Fibroblast of villous mesenchyme (primary cell): ENCODE data around the gene NF1. TPM values are rescaled to one million over a fixed set of nuclear protein-coding genes. Genes with fewer than 3 reads are reported as not detected.
"Not testable (repeated sequence)": the region's sequence is repeated elsewhere in the genome, so short reads cannot be mapped to it uniquely, and the experiment has no call there.

Experiments used
- DNase-seq: peaks from one replicate; pipeline ENCODE4 v3.0.0-alpha.2; 2010; ENCODE audit warnings: low read depth
- H3K4me3 ChIP-seq: 2 replicates; pipeline ENCODE4 v1.5.1; 2011; ENCODE audit warnings: low read depth, mild to moderate bottlenecking, low read length
- total RNA-seq: library from RNA; depleted of rRNA; stranded (reverse); fragments of >200 nt; gene quantifications from 2 replicates; pipeline ENCODE4 v1.2.3, GENCODE V29; 2012
- TF ChIP-seq, protein P1 (sequence below): IDR thresholded peaks from 2 replicates; pipeline ENCODE4 v1.5.1; 2012; ENCODE audit warnings: low read depth, mild to moderate bottlenecking, low read length; ENCODE audit not compliant: insufficient read depth

Gene NF1
- total RNA-seq, 1 donor = 82.5 TPM

DNA sequence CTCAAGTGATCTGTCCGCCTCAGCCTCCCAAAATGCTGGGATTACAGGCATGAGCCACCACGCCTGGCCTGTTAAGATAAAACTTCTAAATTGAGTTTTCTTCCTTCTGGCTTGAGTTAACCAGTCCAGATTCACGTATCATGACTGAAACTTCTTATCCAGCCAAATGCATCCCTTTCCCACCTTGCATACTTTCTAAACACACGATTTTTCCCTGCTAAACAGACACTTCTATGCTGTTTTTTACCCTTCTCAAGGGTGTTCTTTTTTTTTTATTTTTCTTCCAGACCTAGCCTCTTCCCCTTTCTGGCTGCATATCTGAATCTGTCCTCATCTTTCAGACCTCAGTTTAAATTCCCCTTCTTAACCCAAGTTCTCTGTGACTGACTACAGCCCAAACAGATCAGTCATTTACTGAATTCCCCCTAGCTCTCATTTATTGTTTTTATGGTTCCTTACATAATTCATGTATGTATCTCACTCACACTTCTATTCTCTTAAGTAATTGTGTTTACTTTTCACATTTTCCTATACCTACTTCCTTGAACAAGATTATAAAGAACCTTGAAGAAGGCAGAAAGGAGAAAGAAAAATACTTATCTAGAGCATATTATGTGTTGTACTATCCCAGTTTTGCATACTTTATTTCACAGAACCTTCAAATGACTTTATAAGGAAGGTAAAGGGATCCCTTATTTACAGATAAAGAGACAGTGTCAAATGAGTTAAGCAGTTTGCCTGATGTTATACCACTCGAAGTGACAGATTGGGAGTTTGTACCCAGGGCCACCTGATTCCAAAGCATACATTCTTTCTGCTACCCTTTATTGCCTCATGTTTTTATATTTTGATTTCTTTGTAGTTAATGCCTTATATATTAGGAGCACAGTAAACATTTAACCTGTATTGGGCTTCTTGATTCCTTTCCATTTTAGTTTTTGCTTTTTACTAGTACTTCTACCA, 213.9 kb downstream of the NF1 start:
- no peak for DNase-seq
- TF ChIP-seq, protein P1, sequence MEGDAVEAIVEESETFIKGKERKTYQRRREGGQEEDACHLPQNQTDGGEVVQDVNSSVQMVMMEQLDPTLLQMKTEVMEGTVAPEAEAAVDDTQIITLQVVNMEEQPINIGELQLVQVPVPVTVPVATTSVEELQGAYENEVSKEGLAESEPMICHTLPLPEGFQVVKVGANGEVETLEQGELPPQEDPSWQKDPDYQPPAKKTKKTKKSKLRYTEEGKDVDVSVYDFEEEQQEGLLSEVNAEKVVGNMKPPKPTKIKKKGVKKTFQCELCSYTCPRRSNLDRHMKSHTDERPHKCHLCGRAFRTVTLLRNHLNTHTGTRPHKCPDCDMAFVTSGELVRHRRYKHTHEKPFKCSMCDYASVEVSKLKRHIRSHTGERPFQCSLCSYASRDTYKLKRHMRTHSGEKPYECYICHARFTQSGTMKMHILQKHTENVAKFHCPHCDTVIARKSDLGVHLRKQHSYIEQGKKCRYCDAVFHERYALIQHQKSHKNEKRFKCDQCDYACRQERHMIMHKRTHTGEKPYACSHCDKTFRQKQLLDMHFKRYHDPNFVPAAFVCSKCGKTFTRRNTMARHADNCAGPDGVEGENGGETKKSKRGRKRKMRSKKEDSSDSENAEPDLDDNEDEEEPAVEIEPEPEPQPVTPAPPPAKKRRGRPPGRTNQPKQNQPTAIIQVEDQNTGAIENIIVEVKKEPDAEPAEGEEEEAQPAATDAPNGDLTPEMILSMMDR = no peak
- no peak overlapping the region for H3K4me3 ChIP-seq

DNA sequence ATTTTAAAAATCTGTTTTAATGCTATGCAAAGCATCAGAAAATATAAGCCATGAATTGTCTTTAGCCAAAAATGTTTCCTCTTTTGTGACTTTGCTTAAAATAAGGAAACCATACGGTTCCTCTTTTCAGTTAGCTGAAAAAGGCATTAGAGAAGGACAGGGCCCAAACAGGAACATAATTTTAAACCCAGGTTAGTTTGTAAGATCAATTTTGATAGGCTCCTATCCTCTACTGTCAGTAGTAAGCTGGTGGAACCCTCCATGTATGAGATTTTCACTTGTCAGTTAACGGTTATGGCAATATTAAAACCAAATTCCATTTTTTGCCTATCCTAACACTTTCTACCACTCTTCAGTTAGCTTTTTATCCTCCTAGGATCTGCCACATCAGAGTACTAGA, 214.8 kb downstream of the NF1 start:
- DNase-seq = no peak
- H3K4me3 ChIP-seq = no peak overlapping the region
- TF ChIP-seq, protein P1 = no peak

DNA sequence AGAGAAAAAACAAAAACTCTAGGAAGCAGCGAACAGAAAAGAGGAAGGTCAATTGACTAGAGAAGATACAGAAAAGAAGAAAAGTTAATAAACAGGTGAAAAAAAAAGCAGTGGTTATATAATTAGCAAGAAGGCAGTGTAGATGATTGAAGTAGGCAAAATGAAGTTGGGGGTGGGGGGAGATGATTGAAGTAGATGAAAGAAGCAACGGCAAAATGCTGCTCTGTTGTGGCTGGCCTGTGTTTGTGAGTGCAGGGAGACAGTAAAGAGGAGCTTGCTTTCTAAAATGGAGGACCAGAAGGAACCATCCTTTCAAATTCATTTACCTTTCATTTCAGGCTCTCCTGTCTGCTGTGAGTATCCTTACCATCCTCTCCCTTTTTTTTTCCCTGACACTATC, 215.5 kb downstream of the NF1 start:
- H3K4me3 ChIP-seq = no peak overlapping the region
- DNase-seq = no peak
- TF ChIP-seq, protein P1 = no peak

DNA sequence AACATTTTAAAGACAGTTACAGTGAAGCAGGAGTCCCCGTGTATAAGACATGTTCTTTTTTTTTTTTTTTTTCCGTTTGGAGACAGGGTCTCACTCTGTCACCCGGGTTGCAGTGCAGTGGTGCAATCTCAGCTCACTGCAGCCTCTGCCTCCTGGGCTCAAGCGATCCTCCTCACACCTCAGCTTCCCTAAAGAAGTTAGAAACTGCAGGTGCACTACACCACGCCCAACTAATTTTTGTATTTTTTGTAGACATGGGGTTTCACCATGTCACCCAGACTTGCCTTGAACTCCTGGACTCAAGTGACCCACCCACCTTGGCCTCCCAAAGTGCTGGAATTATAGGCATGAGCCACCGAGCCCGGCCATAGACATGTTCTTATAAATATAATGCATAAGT, 216.1 kb downstream of the NF1 start:
- H3K4me3 ChIP-seq = no peak overlapping the region

DNA sequence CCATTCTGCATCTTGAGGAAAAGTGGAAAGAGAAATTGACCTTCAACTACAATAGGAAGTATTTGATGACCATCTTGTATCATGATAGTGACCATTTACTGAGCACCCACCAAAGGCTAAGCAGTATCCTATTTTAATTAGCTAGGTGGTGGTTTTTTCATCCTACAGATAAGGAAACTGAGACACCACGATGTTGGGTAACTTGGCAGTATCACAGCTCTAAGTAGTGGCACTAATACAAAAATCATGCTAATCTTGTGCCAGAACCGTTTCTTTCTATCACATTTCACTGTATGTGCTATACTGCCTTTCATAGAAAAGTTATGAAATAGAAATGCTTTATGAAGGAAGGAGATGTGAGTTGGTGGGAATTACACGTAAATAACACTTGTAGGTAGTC, 216.7 kb downstream of the NF1 start:
- H3K4me3 ChIP-seq = no peak overlapping the region
- TF ChIP-seq, protein P1 = no peak
- no peak for DNase-seq

More for the DNA sequence above, 216.1 kb downstream of the NF1 start:
- DNase-seq = no peak
- TF ChIP-seq, protein P1 = no peak

DNA sequence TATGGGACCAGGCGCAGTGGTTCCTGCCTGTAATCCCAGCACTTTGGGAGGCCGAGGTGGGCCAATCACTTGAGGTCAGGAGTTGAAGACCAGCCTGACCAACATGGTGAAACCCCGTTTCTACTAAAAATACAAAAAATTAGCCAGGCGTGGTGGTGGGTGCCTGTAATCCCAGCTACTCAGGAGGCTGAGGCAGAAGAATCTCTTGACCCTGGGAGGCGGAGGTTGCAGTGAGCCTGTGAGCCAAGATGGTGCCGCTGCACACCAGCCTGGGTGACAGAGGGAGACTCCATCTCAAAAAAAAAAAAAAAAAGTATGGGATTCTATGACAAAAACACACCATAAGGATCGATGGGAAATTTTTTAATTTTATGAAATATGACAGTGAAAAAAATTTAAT, 217.4 kb downstream of the NF1 start:
- H3K4me3 ChIP-seq, DNase-seq: not testable (repeated sequence)

DNA sequence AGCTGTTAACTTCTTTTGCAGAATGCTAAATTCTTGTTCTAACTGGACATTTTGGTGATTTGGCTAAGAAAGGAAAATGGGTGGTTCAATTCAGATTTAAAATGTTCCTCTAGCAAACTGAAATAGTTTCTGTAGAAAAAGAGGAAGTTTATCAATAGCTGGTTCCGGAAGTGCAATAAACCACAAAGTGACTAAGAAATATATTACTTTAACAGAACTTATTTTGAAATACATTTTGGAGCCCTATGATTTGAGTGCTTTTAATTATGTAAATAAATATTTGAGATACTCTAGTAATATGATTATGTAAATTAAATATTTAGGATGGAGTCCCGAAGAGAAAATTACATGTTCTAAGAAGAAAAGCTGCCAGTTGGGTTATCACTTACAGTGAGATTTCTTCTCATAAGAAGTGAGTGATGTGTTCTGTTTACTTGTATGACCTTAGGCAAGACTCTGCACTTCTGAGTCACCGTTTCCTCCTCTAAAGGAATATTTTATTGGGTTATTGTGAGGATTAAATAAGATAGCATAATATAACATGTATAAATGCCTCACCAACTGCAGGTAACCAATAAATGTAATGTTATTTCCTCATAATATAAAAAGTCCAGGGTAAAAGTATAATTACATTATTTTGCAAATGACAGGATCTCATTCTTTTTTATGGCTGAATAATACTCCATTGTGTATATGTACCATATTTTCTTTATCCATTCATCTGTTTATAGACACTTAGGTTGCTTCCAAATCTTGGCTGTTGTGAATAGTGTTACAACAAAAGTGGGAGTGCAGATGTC, 219.4 kb downstream of the NF1 start, which contains the start of gene EVI2B:
EVI2B (minus strand) TSS at position 73 of the 800 bp plus-strand sequence. CDS start 8,445 bp downstream, outside the sequence.
- TF ChIP-seq, protein P1 = no peak
- peak; percentile 78 for DNase-seq
- no peak within 1 kb of the TSS for H3K4me3 ChIP-seq
